Calu3 (cell line): ENCODE measurements around the gene CYTH4. TPM values are rescaled to one million over a fixed set of nuclear protein-coding genes. Genes with fewer than 3 reads are reported as not detected.

Source experiments
- BruUV-seq: library from RNA; stranded (reverse); fragments of 400-500 nt; replicated peaks from 2 replicates; lab custom pipeline; 2021; lab: Mats Ljungman, UMichigan
- CTCF ChIA-PET: fragments of 300-600 bp; sonication (Branson Sonifier 250); formaldehyde crosslinking; loops from one replicate; lab custom pipeline; 2022; ENCODE audit warnings: antibody characterized with exemption; lab: Charles Lee
- DNase-seq: peaks from one replicate; pipeline ENCODE4 v3.0.0; 2022
- H3K27ac Mint-ChIP-seq: one replicate; pipeline ENCODE4 v1.8.0; 2022; ENCODE audit warnings: mixed read lengths; ENCODE audit not compliant: unreplicated experiment
- H3K27me3 Mint-ChIP-seq: one replicate; pipeline ENCODE4 v1.8.0; 2022; ENCODE audit warnings: mixed read lengths; ENCODE audit not compliant: unreplicated experiment
- H3K36me3 Mint-ChIP-seq: one replicate; pipeline ENCODE4 v1.8.0; 2022; ENCODE audit warnings: mild to moderate bottlenecking, moderate library complexity, mixed read lengths; ENCODE audit not compliant: insufficient read depth, unreplicated experiment
- H3K4me1 Mint-ChIP-seq: one replicate; pipeline ENCODE4 v1.8.0; 2022; ENCODE audit warnings: mild to moderate bottlenecking, low read depth, mixed read lengths; ENCODE audit not compliant: unreplicated experiment
- H3K4me3 Mint-ChIP-seq: one replicate; pipeline ENCODE4 v1.8.0; 2022; ENCODE audit warnings: mild to moderate bottlenecking, low read depth, moderate library complexity, mixed read lengths; ENCODE audit not compliant: unreplicated experiment
- H3K9me3 Mint-ChIP-seq: one replicate; pipeline ENCODE4 v1.8.0; 2022; ENCODE audit warnings: low read depth, mixed read lengths; ENCODE audit not compliant: unreplicated experiment
- intact Hi-C: fragments of 100-400 bp; cut with micrococcal nuclease; formaldehyde crosslinking; loops from one replicate; pipeline ENCODE4 v1.10.0; 2022; ENCODE audit not compliant: unreplicated experiment
- total RNA-seq: library from RNA; stranded (reverse); gene quantifications from 2 replicates; pipeline ENCODE4 v1.2.3, GENCODE V29; 2022
- TF ChIP-seq, protein P1 (sequence below): fragments of 200-600 bp; IDR thresholded peaks from one replicate; pipeline ENCODE4 v1.8.0; 2022; ENCODE audit warnings: antibody characterized with exemption; ENCODE audit not compliant: unreplicated experiment

CYTH4 gene
- total RNA-seq, 1 experiment from 2014 or later: 0.38 TPM

- no TSS peak for BruUV-seq
- TF ChIP-seq, protein P1, sequence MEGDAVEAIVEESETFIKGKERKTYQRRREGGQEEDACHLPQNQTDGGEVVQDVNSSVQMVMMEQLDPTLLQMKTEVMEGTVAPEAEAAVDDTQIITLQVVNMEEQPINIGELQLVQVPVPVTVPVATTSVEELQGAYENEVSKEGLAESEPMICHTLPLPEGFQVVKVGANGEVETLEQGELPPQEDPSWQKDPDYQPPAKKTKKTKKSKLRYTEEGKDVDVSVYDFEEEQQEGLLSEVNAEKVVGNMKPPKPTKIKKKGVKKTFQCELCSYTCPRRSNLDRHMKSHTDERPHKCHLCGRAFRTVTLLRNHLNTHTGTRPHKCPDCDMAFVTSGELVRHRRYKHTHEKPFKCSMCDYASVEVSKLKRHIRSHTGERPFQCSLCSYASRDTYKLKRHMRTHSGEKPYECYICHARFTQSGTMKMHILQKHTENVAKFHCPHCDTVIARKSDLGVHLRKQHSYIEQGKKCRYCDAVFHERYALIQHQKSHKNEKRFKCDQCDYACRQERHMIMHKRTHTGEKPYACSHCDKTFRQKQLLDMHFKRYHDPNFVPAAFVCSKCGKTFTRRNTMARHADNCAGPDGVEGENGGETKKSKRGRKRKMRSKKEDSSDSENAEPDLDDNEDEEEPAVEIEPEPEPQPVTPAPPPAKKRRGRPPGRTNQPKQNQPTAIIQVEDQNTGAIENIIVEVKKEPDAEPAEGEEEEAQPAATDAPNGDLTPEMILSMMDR: no peak
- CTCF ChIA-PET: no interaction called here
Observed at GRCh38 chr22:37357446-37358075, 75.3 kb downstream of the CYTH4 start.

GRCh38 chr22:37358386-37358785 lies 76.1 kb downstream of the CYTH4 start:
- H3K4me3 Mint-ChIP-seq: no peak overlapping the region
- no peak for DNase-seq
- H3K4me1 Mint-ChIP-seq: peaks cover 11% of the 10 kb centered on the region
- H3K36me3 Mint-ChIP-seq: no peaks in the 10 kb centered on the region
- CTCF ChIA-PET: no interaction called here
- H3K27ac Mint-ChIP-seq: no peak overlapping the region
- intact Hi-C loops: no loop called here
- H3K9me3 Mint-ChIP-seq: no peaks in the 10 kb centered on the region
- peaks cover 51% of the 10 kb centered on the region for H3K27me3 Mint-ChIP-seq
- no TSS peak for BruUV-seq
- TF ChIP-seq, protein P1: no peak

More at GRCh38 chr22:37357446-37358075, 75.3 kb downstream of the CYTH4 start:
- Mint-ChIP-seq H3K4me3 (no peak overlapping the region), H3K9me3 (no peaks in the 10 kb centered on the region), H3K27me3 (peaks cover 43% of the 10 kb centered on the region), H3K36me3 (no peaks in the 10 kb centered on the region), H3K27ac (no peak overlapping the region), H3K4me1 (peaks cover 16% of the 10 kb centered on the region)
- intact Hi-C loops: no loop called here
- DNase-seq: no peak

DNA sequence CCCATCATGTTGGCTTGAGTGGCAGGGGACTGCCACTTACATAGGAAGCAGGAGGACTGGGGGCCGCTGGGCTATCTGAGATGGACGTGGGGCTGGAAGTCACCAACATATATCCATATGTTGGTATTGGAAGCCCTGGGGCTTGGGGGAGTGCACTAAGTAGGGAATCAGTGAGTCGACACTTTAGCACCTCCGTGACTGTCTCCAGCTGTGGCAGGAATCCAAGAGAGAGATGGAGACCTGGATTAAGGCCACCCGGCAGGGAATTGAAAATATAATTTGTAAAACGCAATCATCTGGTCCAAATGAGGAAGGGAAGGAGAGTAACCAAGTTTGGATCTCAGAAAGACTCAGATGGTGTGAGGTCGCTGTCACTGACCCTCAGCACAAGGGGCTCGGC lies 76.6 kb downstream of the CYTH4 start:
- TF ChIP-seq, protein P1: no peak
- Mint-ChIP-seq H3K9me3 (no peaks in the 10 kb centered on the region), H3K27ac (no peak overlapping the region), H3K4me1 (peaks cover 6% of the 10 kb centered on the region), H3K4me3 (no peak overlapping the region), H3K27me3 (peaks cover 57% of the 10 kb centered on the region), H3K36me3 (no peaks in the 10 kb centered on the region)
- DNase-seq: no peak
- BruUV-seq: no TSS peak
- intact Hi-C loops: no loop called here
- CTCF ChIA-PET: interaction anchor here (1.0 kb wide), 1 partner anchor 8 kb away, joined by 4 read pairs; no protein-coding TSS in a partner anchor

DNA sequence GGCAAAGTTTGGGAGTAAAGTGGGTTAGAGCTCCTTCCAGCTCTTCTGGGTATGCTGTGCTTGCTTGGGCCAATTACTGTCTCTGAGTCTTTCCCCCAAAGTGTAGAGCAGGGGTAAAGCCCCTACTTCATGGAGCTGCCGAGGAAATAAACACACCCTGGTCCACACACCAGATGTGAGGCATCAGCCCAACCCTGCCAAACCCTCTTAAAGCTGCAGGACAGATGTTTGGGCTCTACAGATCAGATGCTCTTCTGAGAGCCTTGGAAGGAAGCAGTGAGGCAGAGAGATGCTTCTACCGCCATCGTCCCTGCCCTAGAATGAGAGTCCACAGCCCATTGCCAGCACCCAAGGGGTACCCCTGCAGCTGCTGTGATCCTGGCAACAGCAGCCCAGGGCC lies 80.3 kb downstream of the CYTH4 start:
- TF ChIP-seq, protein P1: no peak
- intact Hi-C loops: no loop called here
- H3K36me3 Mint-ChIP-seq: no peaks in the 10 kb centered on the region
- BruUV-seq: no TSS peak
- H3K27me3 Mint-ChIP-seq: peaks cover 42% of the 10 kb centered on the region
- H3K4me3 Mint-ChIP-seq: no peak overlapping the region
- H3K27ac Mint-ChIP-seq: no peak overlapping the region
- H3K4me1 Mint-ChIP-seq: no peaks in the 10 kb centered on the region
- no peaks in the 10 kb centered on the region for H3K9me3 Mint-ChIP-seq
- CTCF ChIA-PET: no interaction called here
- DNase-seq: no peak
